Activated CD4-positive, alpha-beta T cell treated with anti-CD3 and anti-CD28 coated beads for 24 hours (primary cell): Measurements from ENCODE around the gene OR4S1.
"Not testable (repeated sequence)": the region's sequence is repeated elsewhere in the genome, so short reads cannot be mapped to it uniquely, and the experiment has no call there.

Source experiments
- DNase-seq, 2 donors: peaks; one replicate each; pipeline ENCODE4 v3.0.0-alpha.2; 2020; ENCODE audit warnings: low read depth in 2 of 2

The OR4S1 gene

GRCh38 chr11:48305923-48306322, at the start of gene OR4S1:
OR4S1 (plus strand) TSS chr11:48306223; CDS start chr11:48306223, 0 bp downstream.
- no peak for DNase-seq

- no peak for DNase-seq
These were observed 44.4 kb upstream of the OR4S1 start for GRCh38 chr11:48261600-48261999.

- no peak for DNase-seq
These were observed 42.6 kb upstream of the OR4S1 start, which contains the start of gene OR4X1 for GRCh38 chr11:48263423-48263911. OR4X1 (plus strand) TSS chr11:48263861; CDS start chr11:48263861, 0 bp downstream.

- DNase-seq = no peak
These were observed 35.4 kb upstream of the OR4S1 start for GRCh38 chr11:48270621-48271020.

- DNase-seq = no peak
These were observed 33.4 kb upstream of the OR4S1 start for GRCh38 chr11:48272606-48273005.

- DNase-seq = peak; percentile 41 to 66
These were observed 1.9 kb downstream of the OR4S1 start for GRCh38 chr11:48307760-48308386.

- not testable (repeated sequence) for DNase-seq
These were observed 7.6 kb downstream of the OR4S1 start for GRCh38 chr11:48313590-48313989.

GRCh38 chr11:48319813-48320212, 13.8 kb downstream of the OR4S1 start:
- DNase-seq = not testable (repeated sequence)

- not testable (repeated sequence) for DNase-seq
These were observed 18.6 kb downstream of the OR4S1 start, which contains the start of gene OR4C3 for GRCh38 chr11:48324620-48325019. OR4C3 (plus strand) TSS chr11:48324920; CDS start chr11:48325022, 102 bp downstream.

GRCh38 chr11:48341466-48341865, 35.4 kb downstream of the OR4S1 start:
- DNase-seq = no peak

GRCh38 chr11:48342505-48342904, 36.5 kb downstream of the OR4S1 start:
- DNase-seq = not testable (repeated sequence)

GRCh38 chr11:48346286-48346685, 40.3 kb downstream of the OR4S1 start:
- not testable (repeated sequence) for DNase-seq

GRCh38 chr11:48354013-48354412, 48.0 kb downstream of the OR4S1 start:
- no peak for DNase-seq

- no peak for DNase-seq
These were observed 48.7 kb downstream of the OR4S1 start for GRCh38 chr11:48354677-48355076.
